Activated CD8-positive, alpha-beta memory T cell treated with anti-CD3 and anti-CD28 coated beads, Interleukin-2, amount 50 U/mL, for 4 hours (primary cell): Measurements from ENCODE around the gene GTF3C5.
"Not testable (repeated sequence)": the region's sequence is repeated elsewhere in the genome, so short reads cannot be mapped to it uniquely, and the experiment has no call there.

Experiments
- DNase-seq: peaks from one replicate; pipeline ENCODE4 v3.0.0-alpha.2; 2020

GTF3C5 gene

DNA sequence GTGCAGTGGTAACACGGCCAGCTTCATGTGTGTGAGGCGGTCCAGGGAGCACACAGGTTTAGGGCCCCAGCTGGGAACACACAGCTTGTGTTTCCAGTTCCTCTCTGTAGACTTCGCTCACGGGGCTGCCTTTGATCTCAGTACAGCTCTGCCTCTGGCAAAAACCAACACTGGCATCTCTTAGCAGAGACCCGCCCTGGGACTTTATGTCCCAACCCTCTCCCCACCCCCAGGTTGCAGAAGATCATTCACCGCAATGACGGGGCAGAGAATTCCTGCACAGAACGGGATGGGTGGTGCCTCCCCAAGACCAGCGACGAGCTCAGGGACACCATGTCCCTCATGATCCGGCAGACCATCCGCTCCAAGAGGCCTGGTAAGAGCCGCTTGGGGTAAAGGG, 25.7 kb downstream of the GTF3C5 start:
- no peak for DNase-seq

DNA sequence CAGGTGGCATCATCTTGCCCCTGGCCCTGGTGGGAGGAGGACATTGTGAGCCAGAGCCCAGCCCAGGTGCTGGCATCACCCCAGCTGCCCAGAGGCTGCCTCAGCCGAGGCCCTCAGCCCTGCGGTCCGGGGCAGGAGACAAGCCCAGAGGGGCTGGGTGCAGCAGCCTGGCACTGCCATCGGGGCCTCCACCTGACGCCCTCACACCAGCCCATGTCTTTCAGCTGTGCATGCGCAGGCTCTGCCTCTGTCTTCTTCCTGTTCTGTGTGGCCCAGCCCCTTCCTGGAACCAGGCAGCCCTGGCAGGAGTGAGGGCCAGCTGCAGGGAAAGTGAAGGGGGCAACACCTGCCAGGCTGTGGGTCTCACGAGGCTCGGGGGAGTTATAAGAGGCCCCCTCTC, 26.2 kb downstream of the GTF3C5 start:
- no peak for DNase-seq

DNA sequence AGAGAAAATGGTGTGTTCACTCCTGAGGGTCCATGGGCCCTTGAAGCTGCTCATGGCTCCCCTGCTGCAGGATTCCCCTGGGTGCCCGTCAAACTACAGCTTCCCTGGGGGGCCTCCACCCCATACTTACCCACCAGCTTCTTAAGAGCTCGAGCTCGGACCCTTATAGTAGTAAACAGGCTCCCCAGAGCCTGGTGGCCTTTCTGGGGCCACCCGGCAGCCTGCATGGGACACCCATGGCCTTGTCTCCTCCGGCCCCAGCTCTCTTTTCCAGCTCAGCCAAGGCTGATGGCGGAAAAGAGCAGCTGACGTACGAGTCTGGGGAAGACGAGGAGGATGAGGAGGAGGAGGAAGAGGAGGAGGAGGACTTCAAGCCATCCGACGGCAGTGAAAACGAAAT, 26.8 kb downstream of the GTF3C5 start:
- no peak for DNase-seq

DNA sequence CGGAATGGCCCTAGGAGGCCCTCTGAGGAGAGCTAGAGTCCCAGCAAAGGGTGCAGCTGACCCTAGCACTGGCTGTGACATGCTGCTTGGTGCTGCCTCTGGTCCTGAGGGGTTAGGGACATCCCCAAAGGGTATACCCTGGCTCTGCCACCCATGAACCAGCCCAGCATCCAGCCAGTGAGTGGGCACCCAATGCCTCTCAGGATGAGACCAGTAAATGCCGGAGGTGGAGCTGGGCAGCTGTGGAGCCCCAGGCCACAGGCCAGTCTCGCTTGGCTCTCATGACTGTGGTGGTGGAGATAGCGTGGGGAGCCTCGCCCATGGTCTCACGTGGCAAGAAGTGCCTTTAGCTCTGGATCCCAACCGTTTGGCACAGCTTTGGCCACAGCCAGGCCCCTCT, 27.3 kb downstream of the GTF3C5 start:
- no peak for DNase-seq

DNA sequence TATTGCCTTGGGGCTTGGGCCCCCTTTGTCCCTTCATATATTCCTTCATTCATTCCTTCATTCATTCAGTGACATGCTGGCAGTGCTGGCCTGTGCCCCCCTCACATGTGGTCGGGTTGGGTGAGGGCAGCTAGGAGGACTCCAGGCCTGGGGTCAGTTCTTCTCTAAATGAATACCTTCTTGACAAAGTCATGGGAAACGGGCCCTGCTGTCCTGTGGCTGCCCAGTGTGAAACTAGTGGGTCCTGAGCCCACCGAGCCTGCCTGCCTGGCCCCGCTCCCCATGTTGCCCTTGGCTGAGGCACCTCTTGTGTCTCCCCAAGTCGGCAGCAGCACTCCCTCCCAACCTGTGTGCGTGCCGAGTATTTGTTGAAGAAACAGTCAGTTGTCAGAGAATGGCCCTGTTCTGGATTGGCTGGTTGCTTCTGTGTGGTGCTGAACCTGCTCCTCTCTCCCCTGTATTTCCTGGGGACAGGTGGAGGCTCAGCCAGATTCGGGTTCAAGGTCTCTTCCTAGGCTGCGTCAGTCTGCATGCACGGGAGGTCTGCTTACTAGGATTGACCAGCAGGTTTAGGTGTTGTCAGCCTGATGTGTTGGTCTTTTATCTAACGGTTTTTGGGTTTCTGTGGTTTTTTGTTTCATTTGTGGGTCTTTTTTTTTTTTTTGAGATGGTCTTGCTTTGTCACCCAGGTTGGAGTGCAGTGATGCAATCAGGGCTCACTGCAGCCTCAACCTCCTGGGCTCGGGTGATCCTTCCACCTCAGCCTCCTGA, 27.9 kb downstream of the GTF3C5 start:
- DNase-seq: no peak

DNA sequence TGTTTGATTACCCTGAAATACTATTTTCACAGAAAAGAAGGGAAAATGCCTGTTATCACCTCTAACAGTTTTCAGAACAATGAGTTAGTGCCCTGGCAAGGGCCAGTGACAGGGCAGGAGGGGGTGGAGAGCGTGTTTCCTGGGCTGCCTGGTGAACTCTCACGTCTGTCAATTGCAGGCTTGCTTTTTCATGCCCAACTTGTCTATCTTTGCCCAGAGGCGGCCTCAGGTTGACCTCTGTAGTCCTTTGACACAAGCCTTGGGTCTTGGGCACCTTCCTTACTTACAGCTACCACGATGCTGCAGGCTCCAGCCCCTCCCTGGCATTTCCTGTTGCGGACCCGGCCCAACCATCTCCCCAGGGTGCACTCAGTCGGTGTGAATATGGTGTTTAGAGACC, 28.8 kb downstream of the GTF3C5 start:
- no peak for DNase-seq

DNA sequence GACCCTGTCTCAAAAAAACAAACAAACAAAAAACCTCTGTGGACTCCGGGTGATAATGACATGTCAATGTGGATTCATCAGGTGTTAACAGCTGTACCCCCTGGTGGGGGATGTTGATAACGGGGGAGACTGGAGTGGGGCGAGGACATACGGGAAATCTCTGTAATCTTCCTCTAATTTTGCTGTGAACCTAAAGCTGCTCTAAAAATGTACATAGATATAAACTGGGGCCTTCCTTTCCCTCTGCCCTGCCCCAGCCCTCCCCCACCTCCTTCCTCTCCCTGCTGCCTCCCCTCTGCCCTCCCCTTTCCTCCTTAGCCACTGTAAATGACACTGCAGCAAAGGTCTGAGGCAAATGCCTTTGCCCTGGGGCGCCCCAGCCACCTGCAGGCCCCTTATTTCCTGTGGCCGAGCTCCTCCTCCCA, 29.6 kb downstream of the GTF3C5 start:
- DNase-seq: no peak

DNA sequence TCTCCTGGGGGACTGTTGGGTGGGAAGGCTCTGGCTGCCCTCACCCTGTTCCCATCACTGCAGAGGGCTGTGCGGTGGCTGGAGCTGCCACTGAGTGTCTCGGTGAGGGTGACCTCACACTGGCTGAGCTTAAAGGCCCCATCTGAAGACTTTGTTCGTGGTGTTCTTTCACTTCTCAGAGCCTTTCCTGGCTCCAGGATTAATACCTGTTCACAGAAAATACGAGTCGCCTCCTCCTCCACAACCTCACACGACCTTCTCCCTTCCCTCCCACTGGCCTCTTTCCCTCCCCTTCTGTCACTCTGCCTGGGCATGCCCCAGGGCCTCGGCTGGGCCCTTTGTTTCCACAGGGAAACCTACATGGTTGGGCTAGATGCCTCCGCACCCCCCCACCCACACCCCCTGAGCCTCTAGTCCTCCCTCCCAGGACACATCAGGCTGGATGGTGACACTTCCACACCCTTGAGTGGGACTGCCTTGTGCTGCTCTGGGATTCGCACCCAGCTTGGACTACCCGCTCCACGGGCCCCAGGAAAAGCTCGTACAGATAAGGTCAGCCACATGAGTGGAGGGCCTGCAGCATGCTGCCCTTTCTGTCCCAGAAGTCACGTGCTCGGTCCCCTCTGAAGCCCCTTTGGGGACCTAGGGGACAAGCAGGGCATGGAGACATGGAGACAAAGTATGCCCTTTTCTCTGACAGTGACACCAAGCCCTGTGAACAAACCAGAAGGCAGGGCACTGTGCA, 30.4 kb downstream of the GTF3C5 start:
- not testable (repeated sequence) for DNase-seq

DNA sequence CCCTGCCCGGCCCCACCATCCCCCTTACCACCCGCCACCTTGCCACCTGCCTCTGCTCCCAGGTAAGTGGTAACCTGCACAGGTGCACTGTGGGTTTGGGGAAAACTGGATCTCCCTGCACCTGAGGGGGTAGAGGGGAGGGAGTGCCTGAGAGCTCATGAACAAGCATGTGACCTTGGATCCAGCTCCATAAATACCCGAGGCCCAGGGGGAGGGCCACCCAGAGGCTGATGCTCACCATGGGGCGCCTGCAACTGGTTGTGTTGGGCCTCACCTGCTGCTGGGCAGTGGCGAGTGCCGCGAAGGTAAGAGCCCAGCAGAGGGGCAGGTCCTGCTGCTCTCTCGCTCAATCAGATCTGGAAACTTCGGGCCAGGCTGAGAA, 31.0 kb downstream of the GTF3C5 start, which contains the start of gene CEL:
Gene CEL (plus strand): TSS at position 218 of the 382 bp plus-strand sequence. CDS start 22 bp downstream, at position 240.
- DNase-seq: not testable (repeated sequence)

DNA sequence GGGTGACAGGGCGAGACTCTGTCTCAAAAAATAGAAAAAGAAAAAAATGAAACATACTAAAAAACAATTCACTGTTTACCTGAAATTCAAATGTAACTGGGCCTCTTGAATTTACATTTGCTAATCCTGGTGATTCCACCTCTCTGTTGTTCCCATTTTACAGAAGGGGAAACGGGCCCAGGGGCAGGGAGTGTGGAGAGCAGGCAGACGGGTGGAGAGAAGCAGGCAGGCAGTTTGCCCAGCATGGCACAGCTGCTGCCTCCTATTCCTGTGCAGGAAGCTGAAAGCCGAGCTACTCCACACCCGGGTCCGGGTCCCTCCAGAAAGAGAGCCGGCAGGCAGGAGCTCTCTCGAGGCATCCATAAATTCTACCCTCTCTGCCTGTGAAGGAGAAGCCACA, 31.8 kb downstream of the GTF3C5 start:
- DNase-seq: not testable (repeated sequence)

DNA sequence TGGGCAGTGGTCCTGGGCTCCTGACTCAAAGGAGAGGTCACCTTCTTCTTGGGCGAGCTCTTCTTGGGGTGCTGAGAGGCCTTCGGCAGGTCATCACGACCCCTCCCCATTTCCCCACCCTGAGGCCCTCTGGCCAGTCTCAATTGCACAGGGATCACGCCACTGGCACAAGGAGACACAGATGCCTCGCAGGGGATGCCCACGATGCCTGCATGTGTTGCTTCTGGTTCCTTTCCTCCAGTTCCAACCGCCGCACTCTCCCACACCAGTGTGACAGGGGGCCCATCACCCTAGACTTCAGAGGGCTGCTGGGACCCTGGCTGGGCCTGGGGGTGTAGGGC, 32.3 kb downstream of the GTF3C5 start:
- no peak for DNase-seq

DNA sequence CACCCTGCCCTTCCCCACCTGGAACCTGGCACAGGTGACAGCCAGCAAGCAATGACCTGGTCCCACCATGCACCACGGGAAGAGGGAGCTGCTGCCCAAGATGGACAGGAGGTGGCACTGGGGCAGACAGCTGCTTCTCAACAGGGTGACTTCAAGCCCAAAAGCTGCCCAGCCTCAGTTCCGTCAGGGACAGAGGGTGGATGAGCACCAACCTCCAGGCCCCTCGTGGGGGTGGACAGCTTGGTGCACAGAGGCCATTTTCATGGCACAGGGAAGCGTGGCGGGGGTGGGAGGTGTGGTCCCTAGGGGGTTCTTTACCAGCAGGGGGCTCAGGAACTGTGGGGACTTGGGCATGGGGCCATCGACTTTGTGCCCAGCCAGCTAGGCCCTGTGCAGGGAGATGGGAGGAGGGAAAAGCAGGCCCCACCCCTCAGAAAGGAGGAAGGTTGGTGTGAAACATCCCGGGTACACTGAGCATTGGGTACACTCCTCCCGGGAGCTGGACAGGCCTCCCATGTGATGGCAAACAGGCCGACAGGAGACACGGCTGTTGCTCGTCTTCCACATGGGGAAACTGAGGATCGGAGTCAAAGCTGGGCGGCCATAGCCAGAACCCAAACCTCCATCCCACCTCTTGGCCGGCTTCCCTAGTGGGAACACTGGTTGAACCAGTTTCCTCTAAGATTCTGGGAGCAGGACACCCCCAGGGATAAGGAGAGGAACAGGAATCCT, 32.9 kb downstream of the GTF3C5 start:
- DNase-seq: no peak

DNA sequence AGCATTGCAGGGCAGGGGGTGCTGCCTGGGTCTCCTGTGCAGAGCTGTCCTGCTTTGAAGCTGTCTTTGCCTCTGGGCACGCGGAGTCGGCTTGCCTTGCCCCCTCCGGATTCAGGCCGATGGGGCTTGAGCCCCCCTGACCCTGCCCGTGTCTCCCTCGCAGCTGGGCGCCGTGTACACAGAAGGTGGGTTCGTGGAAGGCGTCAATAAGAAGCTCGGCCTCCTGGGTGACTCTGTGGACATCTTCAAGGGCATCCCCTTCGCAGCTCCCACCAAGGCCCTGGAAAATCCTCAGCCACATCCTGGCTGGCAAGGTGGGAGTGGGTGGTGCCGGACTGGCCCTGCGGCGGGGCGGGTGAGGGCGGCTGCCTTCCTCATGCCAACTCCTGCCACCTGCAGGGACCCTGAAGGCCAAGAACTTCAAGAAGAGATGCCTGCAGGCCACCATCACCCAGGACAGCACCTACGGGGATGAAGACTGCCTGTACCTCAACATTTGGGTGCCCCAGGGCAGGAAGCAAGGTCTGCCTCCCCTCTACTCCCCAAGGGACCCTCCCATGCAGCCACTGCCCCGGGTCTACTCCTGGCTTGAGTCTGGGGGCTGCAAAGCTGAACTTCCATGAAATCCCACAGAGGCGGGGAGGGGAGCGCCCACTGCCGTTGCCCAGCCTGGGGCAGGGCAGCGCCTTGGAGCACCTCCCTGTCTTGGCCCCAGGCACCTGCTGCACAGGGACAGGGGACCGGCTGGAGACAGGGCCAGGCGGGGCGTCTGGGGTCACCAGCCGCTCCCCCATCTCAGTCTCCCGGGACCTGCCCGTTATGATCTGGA, 33.7 kb downstream of the GTF3C5 start:
- no peak for DNase-seq

DNA sequence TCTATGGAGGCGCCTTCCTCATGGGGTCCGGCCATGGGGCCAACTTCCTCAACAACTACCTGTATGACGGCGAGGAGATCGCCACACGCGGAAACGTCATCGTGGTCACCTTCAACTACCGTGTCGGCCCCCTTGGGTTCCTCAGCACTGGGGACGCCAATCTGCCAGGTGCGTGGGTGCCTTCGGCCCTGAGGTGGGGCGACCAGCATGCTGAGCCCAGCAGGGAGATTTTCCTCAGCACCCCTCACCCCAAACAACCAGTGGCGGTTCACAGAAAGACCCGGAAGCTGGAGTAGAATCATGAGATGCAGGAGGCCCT, 34.2 kb downstream of the GTF3C5 start:
- no peak for DNase-seq

DNA sequence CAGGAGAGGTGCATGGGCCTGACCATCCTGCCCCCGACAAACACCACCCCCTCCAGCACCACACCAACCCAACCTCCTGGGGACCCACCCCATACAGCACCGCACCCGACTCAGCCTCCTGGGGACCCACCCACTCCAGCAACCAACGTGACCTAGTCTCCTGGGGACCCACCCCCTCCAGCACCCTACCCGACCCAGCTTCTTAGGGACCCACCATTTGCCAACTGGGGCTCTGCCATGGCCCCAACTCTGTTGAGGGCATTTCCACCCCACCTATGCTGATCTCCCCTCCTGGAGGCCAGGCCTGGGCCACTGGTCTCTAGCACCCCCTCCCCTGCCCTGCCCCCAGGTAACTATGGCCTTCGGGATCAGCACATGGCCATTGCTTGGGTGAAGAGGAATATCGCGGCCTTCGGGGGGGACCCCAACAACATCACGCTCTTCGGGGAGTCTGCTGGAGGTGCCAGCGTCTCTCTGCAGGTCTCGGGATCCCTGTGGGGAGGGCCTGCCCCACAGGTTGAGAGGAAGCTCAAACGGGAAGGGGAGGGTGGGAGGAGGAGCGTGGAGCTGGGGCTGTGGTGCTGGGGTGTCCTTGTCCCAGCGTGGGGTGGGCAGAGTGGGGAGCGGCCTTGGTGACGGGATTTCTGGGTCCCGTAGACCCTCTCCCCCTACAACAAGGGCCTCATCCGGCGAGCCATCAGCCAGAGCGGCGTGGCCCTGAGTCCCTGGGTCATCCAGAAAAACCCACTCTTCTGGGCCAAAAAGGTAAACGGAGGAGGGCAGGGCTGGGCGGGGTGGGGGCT, 35.6 kb downstream of the GTF3C5 start:
- DNase-seq: no peak

DNA sequence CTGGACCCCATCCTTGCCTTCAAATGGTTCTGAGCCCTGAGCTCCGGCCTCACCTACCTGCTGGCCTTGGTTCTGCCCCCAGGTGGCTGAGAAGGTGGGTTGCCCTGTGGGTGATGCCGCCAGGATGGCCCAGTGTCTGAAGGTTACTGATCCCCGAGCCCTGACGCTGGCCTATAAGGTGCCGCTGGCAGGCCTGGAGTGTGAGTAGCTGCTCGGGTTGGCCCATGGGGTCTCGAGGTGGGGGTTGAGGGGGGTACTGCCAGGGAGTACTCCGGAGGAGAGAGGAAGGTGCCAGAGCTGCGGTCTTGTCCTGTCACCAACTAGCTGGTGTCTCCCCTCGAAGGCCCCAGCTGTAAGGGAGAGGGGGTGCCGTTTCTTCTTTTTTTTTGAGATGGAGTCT, 36.2 kb downstream of the GTF3C5 start:
- no peak for DNase-seq

DNA sequence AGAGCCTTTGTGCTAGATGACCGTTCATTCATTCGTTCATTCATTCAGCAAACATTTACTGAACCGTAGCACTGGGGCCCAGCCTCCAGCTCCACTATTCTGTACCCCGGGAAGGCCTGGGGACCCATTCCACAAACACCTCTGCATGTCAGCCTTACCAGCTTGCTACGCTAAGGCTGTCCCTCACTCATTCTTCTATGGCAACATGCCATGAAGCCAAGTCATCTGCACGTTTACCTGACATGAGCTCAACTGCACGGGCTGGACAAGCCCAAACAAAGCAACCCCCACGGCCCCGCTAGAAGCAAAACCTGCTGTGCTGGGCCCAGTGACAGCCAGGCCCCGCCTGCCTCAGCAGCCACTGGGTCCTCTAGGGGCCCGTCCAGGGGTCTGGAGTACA, 37.0 kb downstream of the GTF3C5 start:
- DNase-seq: no peak

DNA sequence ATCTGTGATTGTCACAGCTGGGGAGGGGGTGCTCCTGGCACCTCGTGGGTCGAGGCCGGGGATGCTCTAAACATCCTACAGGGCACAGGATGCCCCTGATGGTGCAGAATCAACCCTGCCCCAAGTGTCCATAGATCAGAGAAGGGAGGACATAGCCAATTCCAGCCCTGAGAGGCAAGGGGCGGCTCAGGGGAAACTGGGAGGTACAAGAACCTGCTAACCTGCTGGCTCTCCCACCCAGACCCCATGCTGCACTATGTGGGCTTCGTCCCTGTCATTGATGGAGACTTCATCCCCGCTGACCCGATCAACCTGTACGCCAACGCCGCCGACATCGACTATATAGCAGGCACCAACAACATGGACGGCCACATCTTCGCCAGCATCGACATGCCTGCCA, 37.6 kb downstream of the GTF3C5 start:
- DNase-seq: not testable (repeated sequence)

DNA sequence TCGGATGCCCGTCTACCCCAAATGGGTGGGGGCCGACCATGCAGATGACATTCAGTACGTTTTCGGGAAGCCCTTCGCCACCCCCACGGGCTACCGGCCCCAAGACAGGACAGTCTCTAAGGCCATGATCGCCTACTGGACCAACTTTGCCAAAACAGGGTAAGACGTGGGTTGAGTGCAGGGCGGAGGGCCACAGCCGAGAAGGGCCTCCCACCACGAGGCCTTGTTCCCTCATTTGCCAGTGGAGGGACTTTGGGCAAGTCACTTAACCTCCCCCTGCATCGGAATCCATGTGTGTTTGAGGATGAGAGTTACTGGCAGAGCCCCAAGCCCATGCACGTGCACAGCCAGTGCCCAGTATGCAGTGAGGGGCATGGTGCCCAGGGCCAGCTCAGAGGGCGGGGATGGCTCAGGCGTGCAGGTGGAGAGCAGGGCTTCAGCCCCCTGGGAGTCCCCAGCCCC, 39.7 kb downstream of the GTF3C5 start:
- DNase-seq: not testable (repeated sequence)

DNA sequence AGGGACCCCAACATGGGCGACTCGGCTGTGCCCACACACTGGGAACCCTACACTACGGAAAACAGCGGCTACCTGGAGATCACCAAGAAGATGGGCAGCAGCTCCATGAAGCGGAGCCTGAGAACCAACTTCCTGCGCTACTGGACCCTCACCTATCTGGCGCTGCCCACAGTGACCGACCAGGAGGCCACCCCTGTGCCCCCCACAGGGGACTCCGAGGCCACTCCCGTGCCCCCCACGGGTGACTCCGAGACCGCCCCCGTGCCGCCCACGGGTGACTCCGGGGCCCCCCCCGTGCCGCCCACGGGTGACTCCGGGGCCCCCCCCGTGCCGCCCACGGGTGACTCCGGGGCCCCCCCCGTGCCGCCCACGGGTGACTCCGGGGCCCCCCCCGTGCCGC, 40.2 kb downstream of the GTF3C5 start:
- not testable (repeated sequence) for DNase-seq

DNA sequence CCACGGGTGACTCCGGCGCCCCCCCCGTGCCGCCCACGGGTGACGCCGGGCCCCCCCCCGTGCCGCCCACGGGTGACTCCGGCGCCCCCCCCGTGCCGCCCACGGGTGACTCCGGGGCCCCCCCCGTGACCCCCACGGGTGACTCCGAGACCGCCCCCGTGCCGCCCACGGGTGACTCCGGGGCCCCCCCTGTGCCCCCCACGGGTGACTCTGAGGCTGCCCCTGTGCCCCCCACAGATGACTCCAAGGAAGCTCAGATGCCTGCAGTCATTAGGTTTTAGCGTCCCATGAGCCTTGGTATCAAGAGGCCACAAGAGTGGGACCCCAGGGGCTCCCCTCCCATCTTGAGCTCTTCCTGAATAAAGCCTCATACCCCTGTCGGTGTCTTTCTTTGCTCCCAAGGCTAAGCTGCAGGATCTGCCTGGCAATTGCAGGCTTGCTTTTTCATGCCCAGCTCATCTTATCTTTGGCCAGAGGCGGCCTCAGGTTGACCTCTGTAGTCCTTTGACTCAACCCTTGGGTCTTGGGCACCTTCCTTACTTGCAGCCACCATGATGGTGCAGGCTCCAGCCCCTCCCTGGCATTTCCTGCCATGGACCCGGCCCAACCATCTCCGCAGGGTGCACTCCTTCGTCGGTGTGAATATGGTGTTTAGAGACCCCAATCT, 40.8 kb downstream of the GTF3C5 start:
- DNase-seq: no peak
